Stimulated activated CD8-positive, alpha-beta memory T cell treated with anti-CD3 and anti-CD28 coated beads, Interleukin-15, amount 100 ng/mL, for 24 hours (primary cell): ENCODE data around the gene DLEC1.
"Not testable (repeated sequence)": the region's sequence is repeated elsewhere in the genome, so short reads cannot be mapped to it uniquely, and the experiment has no call there.

Experiments used
- DNase-seq: peaks from one replicate; pipeline ENCODE4 v3.0.0-alpha.2; 2020; ENCODE audit warnings: low read depth

The DLEC1 gene

DNA sequence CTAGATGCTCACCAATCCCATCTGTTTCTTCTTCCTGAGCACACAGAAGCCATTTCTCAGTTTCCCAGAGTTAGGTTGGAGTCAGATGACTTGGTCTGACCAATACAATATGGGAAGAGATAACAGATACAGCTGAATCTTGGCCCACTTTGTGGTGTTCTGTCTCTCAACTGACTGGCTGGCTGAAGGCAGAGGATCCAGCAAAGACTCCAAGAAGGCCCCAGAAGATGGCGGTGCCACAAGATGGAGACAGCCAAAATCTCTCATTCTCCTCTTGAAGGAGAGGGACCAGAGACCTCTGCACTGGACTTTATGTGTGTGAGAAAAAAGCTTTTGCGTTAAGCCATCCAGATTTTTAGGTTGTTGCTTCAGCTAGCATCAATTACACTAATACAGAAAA is 118.1 kb downstream of the DLEC1 start:
- DNase-seq = no peak

DNA sequence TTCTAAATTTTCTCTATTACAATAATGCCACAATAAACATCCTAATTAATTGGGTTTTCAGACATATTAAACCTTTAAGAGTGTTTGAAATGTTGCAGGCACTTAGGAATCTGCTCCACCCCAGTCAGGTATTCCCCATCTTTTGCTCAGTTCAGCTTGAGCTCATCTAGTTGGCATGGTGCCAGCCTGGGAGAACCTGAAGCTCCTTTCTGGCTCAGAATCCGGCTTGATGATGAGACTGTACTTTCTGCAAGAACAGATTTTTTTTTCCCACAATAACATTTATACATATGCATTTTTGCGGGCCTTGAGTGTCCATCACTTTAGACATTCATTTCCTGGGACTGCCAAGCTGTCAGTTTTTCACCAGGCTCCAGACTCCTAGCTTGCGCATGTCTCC is 118.6 kb downstream of the DLEC1 start:
- no peak for DNase-seq

DNA sequence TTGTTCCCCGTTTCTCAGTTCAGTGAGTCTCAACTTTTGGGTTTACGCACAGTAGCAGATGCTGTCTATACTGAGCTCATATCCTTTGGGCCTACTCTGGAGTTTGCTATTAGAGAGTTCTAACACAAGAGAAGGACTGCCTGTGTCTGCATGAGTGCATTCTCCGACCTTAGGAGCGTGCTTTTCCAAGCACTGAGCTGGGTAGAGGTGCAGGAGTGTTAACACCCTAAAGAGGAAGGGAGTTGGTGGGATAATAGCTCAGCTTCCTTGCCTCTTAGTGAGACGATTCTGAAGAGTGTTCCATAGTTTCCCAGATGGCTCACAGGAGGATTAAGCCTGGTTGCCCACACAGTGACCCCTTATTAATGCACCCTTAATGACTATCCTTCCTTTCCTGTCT is 119.5 kb downstream of the DLEC1 start:
- no peak for DNase-seq

DNA sequence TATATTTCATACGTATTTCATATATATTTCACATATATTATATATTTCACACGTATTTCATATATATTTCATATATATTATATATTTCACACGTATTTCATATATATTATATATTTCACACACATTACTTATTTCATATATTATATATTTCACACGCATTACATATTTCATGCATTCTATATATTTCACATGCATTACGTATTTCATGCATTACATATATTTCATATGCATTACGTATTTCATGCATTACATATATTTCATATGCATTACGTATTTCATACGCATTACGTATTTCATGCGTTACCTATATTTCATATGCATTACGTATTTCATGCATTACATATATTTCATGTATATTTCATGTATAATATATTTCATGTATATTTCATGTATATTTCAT is 121.7 kb downstream of the DLEC1 start:
- DNase-seq = not testable (repeated sequence)

DNA sequence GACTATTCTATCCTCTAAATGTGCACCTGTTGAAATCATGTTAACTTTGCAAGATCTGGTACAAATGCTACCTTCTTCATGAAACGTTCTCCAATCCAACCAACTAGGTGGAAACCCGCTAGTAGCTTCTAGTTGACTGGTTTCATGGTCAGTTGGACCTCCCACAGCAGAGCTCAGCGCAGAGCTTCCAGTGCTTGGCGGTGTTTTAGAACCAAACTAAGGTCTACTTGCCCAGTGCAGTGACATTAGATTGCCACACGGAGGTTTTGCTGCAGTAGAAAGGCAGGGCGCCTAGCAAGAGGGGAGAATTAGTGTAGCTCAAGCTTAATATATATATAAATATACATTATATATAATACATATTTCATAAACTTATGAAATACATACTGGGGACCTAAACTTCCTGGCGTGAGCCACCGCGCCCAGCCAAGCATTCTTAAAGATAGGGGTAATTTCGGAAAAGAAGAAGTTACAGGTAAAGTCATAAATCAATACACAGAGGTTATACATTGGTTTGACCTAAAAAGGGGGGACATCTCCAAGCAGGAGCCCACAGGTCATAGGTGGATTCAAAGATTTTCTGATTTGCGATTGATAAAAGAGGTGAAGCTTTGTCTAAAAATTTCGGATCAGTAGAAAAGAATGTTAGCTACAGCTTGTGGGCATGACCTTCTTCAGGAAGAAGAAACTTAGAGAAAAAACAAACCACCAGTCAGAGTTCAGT is 124.3 kb downstream of the DLEC1 start:
- DNase-seq = no peak

DNA sequence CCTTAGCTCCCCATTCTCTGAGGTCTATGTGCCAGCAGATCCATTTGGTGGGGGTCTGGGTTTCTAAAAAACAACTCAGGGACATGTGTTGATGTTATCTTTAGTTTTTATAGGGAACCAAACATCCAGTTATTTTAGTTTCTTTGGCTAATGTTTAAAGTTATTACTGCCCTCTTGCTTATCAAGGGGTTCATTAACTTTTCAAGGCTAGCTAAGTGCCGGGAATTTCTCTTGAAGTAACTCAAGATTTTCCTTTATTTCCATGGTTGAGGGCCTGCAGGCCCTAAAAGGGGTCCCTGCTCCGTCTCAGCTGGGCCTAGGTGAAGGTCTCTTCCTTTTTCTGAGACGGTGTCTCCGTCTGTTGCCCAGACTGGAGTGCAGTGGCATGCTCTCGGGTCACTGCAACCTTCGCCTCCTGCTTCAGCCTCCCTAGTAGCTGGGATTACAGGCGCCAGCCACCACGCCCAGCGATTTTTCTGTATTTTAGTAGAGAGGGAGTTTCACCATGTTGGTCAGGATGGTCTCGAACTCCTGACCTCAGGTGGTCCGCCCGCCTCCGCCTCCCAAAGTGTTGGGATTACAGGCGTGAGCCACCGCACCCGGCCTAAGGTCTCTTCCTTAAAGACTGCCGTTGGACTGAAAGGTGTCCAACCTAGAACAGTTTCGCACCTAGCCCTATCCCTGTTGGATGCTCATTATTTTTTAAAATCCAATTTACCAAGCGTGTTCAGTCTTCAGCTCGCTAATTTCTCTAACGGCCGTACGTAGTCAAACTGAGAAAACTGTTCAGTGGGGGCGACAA is 125.0 kb downstream of the DLEC1 start:
- DNase-seq = no peak

DNA sequence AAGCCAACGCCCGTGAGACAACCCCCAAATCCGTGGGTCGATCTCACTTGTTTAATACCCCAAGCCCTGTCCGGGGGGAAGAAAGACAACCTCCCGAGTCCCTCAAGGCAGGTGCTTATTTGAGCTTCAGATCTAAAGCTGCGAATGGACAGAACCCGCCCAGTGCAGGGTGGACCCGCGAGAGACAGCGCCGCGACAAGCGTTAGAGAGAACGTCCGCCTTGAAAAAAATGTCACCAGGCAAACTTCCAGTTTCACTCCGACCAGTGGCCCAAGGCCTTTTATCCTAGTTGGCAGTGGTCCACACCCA is 125.6 kb downstream of the DLEC1 start:
- no peak for DNase-seq

DNA sequence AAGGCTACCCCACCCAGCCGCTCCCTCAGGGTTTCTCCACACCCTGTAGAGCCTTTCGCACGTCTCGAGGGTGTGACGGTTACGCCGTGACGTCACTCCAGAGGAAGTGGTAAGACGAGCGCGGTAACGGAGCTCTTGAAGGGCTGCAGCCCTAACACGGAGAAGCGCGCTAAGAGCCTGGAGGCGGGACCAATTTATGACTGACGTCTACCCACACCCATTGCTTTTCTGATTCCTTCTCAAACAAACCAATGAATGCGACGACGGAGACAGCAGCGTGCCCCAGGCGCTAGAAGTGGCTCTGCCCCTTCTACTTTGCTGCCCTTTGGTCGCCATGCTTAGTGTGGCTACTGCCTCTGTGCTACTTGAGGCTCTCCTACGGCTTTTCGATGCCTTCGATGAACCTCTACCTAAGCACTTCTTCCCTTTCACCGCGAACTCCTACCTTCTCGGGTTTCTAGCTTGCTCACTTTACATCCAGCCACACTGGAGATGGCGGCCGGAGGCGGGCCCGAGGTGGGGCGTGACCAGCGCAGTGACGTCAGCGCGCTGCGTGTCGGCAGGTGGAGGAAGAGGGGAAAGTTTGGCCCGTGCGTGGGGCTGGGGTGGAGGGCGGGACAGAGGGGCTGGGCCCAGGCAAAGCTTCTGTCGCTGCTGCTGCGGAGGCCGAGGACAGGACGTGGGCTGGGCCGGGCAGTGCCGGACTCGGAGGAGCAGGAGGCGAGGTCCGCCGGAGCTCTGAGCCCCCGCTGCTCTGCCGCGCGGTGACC is 126.1 kb downstream of the DLEC1 start, which contains the start of gene OXSR1:
Gene OXSR1 (plus strand): TSS at position 586 of the 770 bp plus-strand sequence. CDS start 340 bp downstream, outside the sequence.
- DNase-seq = peak; percentile 92

DNA sequence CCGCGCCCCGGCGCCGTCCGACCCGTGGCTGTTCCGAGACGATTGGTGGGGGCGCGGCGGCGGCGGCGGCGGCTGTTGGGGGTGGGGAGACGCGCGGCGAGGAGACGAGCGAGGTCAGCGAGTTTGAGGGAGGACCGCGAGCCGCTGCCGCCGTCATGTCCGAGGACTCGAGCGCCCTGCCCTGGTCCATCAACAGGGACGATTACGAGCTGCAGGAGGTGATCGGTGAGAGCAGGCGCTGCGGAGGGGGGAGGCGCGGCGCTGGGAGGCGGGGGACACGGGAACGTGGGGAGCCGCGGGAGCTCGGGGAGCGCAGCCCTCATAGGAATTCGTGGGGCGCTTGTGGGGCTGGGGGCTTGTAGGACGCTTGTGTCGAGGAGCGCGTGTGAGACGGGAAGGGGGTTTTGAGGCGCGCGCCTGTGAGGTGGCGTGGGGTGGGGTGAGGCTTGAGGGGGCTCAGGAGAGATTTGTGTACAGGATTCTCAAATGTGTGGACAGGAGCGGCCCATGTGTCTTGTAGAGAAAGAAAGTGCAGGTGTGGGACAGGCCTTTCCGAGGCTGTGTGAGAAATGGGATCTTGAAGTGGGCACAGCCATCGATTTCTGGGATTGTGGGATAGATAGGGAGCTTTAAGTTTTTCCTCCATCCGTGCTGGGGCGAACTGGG is 126.8 kb downstream of the DLEC1 start:
- DNase-seq = no peak

DNA sequence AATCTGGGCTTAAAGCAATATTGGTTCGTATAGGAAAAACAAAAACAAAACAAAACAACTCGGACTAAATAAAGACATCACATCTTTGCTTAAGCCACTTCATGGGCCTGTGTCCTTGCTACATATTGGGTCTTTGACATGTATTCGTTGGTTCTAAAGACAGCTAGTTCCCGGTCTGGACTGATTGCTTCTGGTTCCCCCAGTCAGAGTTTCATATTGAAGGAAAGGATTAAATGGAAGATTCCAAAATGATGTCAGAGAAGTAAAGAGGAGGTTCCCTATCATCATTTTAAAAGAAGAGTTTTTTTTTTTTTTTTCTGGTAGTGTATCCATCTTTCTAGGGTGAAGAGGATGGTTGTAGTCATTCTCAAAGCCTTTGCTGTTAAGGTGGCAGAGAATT is 128.6 kb downstream of the DLEC1 start:
- DNase-seq = no peak

DNA sequence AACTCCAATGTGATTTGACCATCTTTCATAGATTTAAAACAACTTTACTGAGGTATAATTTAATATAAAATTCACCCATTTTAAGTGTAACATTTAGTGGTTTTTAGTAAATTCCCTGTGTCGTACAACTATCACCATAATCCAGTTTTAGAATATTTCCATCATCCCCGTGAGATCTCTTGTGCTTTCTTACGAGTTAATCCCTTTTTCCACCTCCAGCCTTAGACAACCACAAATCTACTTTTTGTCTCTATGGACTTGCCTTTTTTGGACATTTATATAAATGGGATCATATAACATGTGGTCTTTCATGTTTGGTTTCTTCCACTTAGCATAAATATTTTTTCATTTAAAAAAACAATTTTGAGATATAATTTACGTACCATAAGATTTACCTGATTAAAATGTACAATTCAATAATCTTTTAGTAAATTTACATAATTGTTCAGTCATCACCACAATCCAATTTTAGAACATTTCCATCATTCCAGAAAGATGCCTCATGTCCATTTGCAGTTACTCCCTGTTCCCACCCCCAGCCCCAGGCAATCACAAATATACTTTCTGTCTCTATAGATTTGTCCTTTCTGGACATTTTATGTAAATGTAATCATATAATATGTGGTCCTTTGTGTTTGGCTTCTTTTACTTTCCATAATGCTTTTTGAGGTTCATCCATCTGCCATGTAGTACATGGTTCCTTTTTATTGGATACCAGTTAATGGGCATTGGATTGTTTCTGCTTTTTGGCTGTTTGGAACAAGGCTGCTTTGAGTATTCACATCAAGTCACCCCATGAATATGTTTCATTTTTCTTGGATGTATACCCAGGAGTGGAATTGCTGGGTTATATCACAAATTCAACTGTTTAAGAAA is 129.4 kb downstream of the DLEC1 start:
- no peak for DNase-seq

DNA sequence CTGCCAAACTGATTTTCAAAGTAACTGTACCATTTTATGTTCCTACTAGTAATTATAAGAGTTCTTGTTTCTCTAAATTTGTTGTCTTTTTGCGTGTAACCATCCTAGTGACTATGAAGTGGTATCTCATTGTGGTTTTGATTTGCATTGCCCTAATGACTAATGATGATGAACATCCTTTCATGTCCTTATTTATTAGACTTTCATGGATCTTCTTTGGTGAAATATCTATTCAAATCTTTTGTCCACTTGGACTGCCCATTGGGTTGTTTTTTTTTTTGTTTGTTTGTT is 130.0 kb downstream of the DLEC1 start:
- DNase-seq = no peak

DNA sequence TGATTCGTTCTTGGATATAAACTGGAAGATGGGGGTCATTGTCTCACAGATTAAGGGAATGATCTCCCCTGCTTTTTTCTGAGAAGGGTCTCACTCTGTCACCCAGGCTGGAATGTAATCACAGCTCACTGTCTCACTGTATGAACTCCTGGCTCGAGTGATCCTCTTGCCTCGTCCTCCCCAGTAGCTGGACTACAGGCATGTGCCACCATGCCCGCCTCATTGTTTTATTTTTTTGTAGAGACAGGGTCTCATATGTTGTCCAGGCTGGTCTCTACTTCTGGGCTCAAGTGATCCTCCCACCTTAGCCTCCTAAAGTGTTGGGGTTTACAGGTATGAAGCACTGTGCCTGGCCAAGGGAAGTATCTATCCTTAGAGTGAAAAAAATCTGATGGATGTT is 131.7 kb downstream of the DLEC1 start:
- DNase-seq = no peak

DNA sequence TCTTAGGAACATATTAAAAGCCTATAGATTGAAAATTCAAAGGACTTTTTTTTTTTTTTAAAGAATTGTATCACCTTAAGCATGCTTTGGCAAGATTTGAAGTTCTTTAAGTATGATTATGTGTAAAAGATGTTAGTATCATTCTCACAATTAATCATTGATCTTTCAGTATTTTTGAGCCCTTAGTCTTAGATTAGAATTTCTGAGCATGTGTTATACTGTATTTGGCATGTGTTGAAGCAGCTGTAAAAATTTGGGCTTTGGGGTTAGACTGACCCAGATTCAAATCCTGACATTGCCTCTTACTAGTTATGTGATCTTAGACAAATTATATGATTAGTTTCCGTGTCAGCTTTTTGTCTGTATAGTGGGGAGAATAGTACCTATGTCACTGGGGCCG is 132.6 kb downstream of the DLEC1 start:
- no peak for DNase-seq
